ENCODE results near the gene CROCC2.

CROCC2 gene

DNA sequence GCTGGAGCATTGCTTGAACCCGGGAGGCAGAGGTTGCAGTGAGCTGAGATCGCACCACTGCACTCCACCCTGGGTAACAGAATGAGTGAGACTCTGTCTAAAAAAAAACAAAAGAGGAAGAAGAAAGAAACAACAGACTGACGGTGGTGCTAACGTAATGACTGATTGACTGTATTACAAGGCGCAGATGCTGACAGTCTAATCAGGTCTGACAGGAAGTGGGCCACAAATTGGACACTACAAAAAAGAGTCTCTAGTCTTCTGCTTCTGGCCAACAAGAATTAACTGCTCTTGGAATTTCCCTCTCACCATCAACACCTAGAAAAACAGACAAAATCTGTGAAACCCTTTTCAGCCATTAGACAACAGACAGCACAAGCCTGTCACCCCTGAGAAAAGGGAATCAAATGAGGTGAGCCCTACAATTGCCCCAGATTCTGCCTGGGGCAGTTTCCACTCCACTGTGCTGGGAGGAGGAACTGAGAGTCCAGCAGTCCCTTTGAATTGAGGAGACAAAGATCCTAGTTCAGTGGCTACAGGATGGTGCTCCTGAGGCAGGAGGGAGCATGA lies 135.5 kb downstream of the CROCC2 start:
- in situ Hi-C loops (cut with HindIII; ENCODE audit: low sequenced_read_pairs), result no loop called here
- H3K4me3 ChIP-seq (ENCODE audit: low read depth, low read length), result no peak overlapping the region
- no peak for DNase-seq (ENCODE audit: low read depth, low spot score)
- TF ChIP-seq, protein P1, sequence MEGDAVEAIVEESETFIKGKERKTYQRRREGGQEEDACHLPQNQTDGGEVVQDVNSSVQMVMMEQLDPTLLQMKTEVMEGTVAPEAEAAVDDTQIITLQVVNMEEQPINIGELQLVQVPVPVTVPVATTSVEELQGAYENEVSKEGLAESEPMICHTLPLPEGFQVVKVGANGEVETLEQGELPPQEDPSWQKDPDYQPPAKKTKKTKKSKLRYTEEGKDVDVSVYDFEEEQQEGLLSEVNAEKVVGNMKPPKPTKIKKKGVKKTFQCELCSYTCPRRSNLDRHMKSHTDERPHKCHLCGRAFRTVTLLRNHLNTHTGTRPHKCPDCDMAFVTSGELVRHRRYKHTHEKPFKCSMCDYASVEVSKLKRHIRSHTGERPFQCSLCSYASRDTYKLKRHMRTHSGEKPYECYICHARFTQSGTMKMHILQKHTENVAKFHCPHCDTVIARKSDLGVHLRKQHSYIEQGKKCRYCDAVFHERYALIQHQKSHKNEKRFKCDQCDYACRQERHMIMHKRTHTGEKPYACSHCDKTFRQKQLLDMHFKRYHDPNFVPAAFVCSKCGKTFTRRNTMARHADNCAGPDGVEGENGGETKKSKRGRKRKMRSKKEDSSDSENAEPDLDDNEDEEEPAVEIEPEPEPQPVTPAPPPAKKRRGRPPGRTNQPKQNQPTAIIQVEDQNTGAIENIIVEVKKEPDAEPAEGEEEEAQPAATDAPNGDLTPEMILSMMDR (IDR thresholded peaks at IDR 0.05; ENCODE audit: low read depth, low read length), result no peak
